A673 (cell line): ENCODE results near the gene DMRTA1. TPM values are rescaled to one million over a fixed set of nuclear protein-coding genes. Genes with fewer than 3 reads are reported as not detected.

Experiments used
- Bru-seq: library from RNA; stranded (reverse); fragments of 400-500 nt; gene quantifications from one replicate; lab custom pipeline; 2021; lab: Mats Ljungman, UMichigan
- BruChase-seq, 2 experiments: library from RNA; stranded (reverse); fragments of 400-500 nt; gene quantifications; one replicate each; lab custom pipeline; 2021; lab: Mats Ljungman, UMichigan
- BruUV-seq: library from RNA; stranded (reverse); fragments of 400-500 nt; replicated peaks from 2 replicates; lab custom pipeline; 2021; lab: Mats Ljungman, UMichigan
- CTCF ChIA-PET: fragments of 300-600 bp; sonication (Branson Sonifier 250); formaldehyde crosslinking; loops from one replicate; lab custom pipeline; 2022; ENCODE audit warnings: antibody characterized with exemption; lab: Charles Lee
- POLR2A ChIA-PET: fragments of 300-600 bp; sonication (Branson Sonifier 250); formaldehyde crosslinking; loops from one replicate; lab custom pipeline; 2022; ENCODE audit warnings: antibody characterized with exemption; ENCODE audit not compliant: low non-redundant PET; lab: Charles Lee
- DNase-seq: peaks from one replicate; pipeline ENCODE4 v3.0.0-alpha.2; 2015; ENCODE audit warnings: low spot score
- H3K27ac ChIP-seq: fragments of 200-600 bp; sonication (generic); 2 replicates; pipeline ENCODE4 v1.5.1; 2016; ENCODE audit warnings: mixed run types, low read depth, mild to moderate bottlenecking, mixed read lengths, antibody characterized with exemption, low read length; ENCODE audit not compliant: poor library complexity, severe bottlenecking
- H3K27me3 ChIP-seq: fragments of 200-600 bp; sonication (generic); replicated peaks from 2 replicates; pipeline ENCODE4 v1.6.1; 2017; ENCODE audit warnings: mixed run types, low read depth, mild to moderate bottlenecking, mixed read lengths, antibody characterized with exemption, low read length; ENCODE audit not compliant: insufficient read depth, poor library complexity
- H3K36me3 ChIP-seq: fragments of 200-600 bp; sonication (generic); 2 replicates; pipeline ENCODE4 v1.6.1; 2016; ENCODE audit warnings: mixed run types, mild to moderate bottlenecking, mixed read lengths, antibody characterized with exemption, low read length; ENCODE audit not compliant: insufficient read depth, poor library complexity, severe bottlenecking
- H3K4me1 ChIP-seq: fragments of 200-600 bp; sonication (generic); 2 replicates; pipeline ENCODE4 v1.6.1; 2017; ENCODE audit warnings: mixed run types, mild to moderate bottlenecking, mixed read lengths, antibody characterized with exemption, low read length; ENCODE audit not compliant: insufficient read depth, poor library complexity, severe bottlenecking
- H3K4me3 ChIP-seq: fragments of 200-600 bp; sonication (generic); 2 replicates; pipeline ENCODE4 v1.5.1; 2016; ENCODE audit warnings: low read depth, mixed run types, mild to moderate bottlenecking, mixed read lengths, low read length; ENCODE audit not compliant: poor library complexity, severe bottlenecking
- H3K9me3 ChIP-seq: fragments of 200-600 bp; sonication (generic); 2 replicates; pipeline ENCODE4 v1.6.1; 2016; ENCODE audit warnings: mixed run types, low read depth, mild to moderate bottlenecking, mixed read lengths, antibody characterized with exemption, low read length; ENCODE audit not compliant: poor library complexity, severe bottlenecking
- EZH2 ChIP-seq: fragments of 200-600 bp; sonication (generic); IDR thresholded peaks from 2 replicates; pipeline ENCODE4 v1.6.1; 2017; ENCODE audit warnings: borderline replicate concordance, low read depth, mild to moderate bottlenecking, mixed read lengths, antibody characterized with exemption, low read length; ENCODE audit not compliant: poor library complexity, severe bottlenecking
- intact Hi-C: fragments of 100-400 bp; cut with micrococcal nuclease; formaldehyde crosslinking; loops from one replicate; pipeline ENCODE4 v1.10.0; 2022; ENCODE audit not compliant: unreplicated experiment
- long read RNA-seq: library from polyadenylated mRNA; stranded (forward); transcript quantifications from one replicate; pipeline ENCODE4 v2.0.0, GENCODE V29; 2022
- total RNA-seq: library from RNA; stranded (reverse); gene quantifications from 2 replicates; pipeline ENCODE4 v1.2.3, GENCODE V29; 2021
- TF ChIP-seq, protein P1 (sequence below): fragments of 300-800, 200-600 bp; sonication (generic); conservative IDR thresholded peaks from 2 replicates; pipeline ENCODE4 v1.5.1; 2017; ENCODE audit warnings: low read depth, mild to moderate bottlenecking, antibody characterized with exemption, low read length, moderate library complexity, mixed read lengths

Gene DMRTA1, protein sequence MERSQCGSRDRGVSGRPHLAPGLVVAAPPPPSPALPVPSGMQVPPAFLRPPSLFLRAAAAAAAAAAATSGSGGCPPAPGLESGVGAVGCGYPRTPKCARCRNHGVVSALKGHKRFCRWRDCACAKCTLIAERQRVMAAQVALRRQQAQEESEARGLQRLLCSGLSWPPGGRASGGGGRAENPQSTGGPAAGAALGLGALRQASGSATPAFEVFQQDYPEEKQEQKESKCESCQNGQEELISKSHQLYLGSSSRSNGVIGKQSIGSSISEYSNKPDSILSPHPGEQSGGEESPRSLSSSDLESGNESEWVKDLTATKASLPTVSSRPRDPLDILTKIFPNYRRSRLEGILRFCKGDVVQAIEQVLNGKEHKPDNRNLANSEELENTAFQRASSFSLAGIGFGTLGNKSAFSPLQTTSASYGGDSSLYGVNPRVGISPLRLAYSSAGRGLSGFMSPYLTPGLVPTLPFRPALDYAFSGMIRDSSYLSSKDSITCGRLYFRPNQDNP
- total RNA-seq, result 0.41 and 0.61 TPM in 2 replicates
- Bru-seq, nascent RNA, result percentile 51 among the genes with signal in this experiment
- BruChase-seq, experiment 1, labeled RNA remaining after a 2-hour chase, result percentile 68 among the genes with signal in this experiment
- BruChase-seq, experiment 2, labeled RNA remaining after a 6-hour chase, result percentile 56 among the genes with signal in this experiment
- long read RNA-seq, result 0 reads

DNA sequence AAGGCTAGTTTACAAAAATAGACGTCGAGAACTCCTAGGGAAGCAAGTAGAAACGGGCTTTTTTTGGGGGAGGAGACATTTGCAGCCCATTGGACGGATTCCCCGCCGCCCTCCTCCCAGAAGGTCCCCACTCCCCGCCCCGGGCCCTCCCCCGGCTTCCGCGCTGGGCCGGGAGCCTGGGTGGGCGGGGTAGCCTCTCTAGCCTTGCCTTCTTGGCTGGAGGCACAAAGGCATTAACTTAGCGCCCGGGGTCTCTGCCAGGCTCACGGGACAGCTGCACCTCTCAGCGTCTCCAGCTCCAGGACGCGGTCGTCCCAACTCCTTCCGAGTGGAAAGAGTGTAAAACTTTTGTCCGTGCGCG is at the start of gene DMRTA1:
Gene DMRTA1 (plus strand): TSS at position 236 of the 361 bp plus-strand sequence. CDS start 242 bp downstream, outside the sequence.
- peak; percentile 85 for DNase-seq
- BruUV-seq, result no TSS peak
- peak within 1 kb of the TSS; percentile 56 for H3K4me3 ChIP-seq
- intact Hi-C loops, result no loop called here
- ChIA-PET POLR2A (no interaction called here), CTCF (no interaction called here)
- H3K27me3 ChIP-seq, result no peaks in the 10 kb centered on the region
- no peaks in the 10 kb centered on the region for H3K4me1 ChIP-seq
- no peak within 1 kb of the TSS for H3K27ac ChIP-seq
- TF ChIP-seq, protein P1, sequence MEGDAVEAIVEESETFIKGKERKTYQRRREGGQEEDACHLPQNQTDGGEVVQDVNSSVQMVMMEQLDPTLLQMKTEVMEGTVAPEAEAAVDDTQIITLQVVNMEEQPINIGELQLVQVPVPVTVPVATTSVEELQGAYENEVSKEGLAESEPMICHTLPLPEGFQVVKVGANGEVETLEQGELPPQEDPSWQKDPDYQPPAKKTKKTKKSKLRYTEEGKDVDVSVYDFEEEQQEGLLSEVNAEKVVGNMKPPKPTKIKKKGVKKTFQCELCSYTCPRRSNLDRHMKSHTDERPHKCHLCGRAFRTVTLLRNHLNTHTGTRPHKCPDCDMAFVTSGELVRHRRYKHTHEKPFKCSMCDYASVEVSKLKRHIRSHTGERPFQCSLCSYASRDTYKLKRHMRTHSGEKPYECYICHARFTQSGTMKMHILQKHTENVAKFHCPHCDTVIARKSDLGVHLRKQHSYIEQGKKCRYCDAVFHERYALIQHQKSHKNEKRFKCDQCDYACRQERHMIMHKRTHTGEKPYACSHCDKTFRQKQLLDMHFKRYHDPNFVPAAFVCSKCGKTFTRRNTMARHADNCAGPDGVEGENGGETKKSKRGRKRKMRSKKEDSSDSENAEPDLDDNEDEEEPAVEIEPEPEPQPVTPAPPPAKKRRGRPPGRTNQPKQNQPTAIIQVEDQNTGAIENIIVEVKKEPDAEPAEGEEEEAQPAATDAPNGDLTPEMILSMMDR, result no peak
- no peak for TF ChIP-seq EZH2
- H3K36me3 ChIP-seq, result no peaks in the 10 kb centered on the region
- H3K9me3 ChIP-seq, result no peaks in the 10 kb centered on the region

DNA sequence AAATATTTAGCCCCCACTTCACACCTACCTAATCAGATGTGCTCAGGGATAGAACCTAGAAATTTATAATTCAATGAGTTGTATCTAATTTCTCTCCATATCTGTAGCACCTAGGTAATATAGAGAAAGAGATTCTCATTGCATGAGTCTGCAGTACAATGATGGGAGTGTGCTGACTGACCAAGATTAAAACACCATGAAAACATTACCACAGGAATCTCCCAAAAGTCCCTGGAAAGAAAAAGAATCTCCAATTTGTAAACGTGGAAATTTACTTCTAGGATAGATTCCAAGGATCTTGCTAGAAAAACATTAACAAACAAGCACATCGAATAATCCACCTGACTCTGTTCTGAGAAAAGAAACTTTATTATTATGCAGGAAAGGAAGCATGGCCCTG is 45.0 kb upstream of the DMRTA1 start:
- Histone ChIP-seq H3K9me3 (no peaks in the 10 kb centered on the region), H3K36me3 (no peaks in the 10 kb centered on the region), H3K4me3 (no peak overlapping the region), H3K27ac (no peak overlapping the region), H3K4me1 (no peaks in the 10 kb centered on the region), H3K27me3 (no peaks in the 10 kb centered on the region)
- intact Hi-C loops, result no loop called here
- TF ChIP-seq, protein P1, result no peak
- TF ChIP-seq EZH2, result no peak
- BruUV-seq, result no TSS peak
- DNase-seq, result no peak
- ChIA-PET POLR2A (no interaction called here), CTCF (no interaction called here)

DNA sequence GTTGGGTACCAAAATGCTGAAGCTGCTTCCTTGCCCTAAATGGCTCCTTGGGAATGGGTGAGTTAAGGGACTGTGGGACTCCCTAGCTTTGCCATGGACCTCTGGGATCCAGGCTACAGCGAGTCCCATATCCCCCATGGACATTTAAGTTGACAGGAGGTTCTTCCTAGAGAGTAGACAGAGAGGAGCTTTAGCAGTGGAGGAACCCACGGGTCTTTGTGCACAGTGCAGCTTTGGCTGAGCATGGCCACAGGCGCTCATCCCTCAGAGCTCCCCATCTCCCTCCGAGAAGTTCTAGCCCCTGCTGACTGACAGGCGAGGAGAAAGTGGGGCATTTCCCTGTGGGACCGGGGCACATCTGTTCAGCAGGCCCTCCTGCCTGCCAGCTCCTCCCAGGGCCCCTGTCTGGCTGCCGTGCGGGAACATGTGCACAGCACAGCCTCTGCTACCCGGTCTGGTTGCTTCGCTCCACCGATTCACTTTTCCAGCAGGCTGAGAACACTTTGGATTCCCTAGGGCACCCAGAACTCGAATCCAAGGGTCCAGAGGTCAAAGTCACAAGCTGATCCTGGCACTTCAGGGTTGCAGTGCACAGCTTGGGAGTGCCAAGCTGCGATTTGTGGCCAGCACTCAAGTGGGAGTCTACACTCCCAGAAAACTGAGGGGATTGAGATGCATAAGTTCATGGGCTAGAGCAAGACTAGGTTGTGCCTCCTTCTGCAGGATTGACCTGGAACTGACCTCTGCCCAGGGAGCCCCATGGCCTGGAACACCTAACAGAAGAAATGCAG is 40.6 kb upstream of the DMRTA1 start:
- Histone ChIP-seq H3K36me3 (no peaks in the 10 kb centered on the region), H3K9me3 (no peaks in the 10 kb centered on the region), H3K4me3 (no peak overlapping the region), H3K27me3 (no peaks in the 10 kb centered on the region), H3K4me1 (no peaks in the 10 kb centered on the region), H3K27ac (no peak overlapping the region)
- TF ChIP-seq, protein P1, result no peak
- no peak for TF ChIP-seq EZH2
- DNase-seq, result no peak
- POLR2A ChIA-PET, result no interaction called here
- CTCF ChIA-PET, result no interaction called here
- no TSS peak for BruUV-seq
- intact Hi-C loops, result no loop called here
